ENCODE data around the gene ELF3.
"Not testable (repeated sequence)": the region's sequence is repeated elsewhere in the genome, so short reads cannot be mapped to it uniquely, and the experiment has no call there.

The ELF3 gene

DNA sequence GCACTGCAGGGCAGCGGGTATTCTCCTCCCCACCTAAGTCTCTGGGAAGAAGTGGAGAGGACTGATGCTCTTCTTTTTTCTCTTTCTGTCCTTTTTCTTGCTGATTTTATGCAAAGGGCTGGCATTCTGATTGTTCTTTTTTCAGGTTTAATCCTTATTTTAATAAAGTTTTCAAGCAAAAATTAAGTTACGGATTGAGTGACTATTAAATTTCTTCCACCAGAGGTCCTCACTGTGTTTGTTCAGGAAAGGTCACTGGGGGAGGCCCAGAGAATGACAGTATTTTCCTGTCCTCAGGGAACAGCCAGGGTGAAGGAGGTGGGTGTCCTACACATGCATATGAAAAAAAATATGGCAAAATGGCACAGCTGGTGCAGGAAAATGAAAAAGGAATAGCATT, 4.4 kb upstream of the ELF3 start:
- in situ Hi-C loops (cut with HindIII; ENCODE audit: low pct_ligation_motif_present, low pct_unique_long_range_greater_than_20kb, low sequenced_read_pairs), result no loop called here
- DNase-seq, result no peak

DNA sequence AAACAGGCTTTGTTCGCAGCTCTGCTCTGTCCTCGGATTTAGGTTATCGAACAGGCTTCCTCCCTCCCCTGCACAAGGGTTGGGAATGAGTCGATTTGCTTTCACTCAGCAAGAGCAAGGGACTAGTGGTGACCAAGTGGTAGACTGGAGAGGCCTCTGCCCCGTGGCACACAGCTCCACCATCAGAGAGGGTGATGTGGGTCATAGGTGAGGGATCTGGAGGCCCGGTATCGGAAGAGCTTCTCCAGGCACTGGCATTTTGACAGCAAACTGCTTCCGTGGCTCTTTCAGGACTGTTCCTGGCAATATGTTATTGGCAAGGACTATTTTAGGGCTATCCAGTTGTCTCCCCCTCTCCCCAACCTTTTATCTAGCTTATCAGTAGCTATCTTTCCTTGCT, 3.1 kb upstream of the ELF3 start:
- DNase-seq, result no peak
- in situ Hi-C loops (cut with HindIII; ENCODE audit: low pct_ligation_motif_present, low pct_unique_long_range_greater_than_20kb, low sequenced_read_pairs), result no loop called here

DNA sequence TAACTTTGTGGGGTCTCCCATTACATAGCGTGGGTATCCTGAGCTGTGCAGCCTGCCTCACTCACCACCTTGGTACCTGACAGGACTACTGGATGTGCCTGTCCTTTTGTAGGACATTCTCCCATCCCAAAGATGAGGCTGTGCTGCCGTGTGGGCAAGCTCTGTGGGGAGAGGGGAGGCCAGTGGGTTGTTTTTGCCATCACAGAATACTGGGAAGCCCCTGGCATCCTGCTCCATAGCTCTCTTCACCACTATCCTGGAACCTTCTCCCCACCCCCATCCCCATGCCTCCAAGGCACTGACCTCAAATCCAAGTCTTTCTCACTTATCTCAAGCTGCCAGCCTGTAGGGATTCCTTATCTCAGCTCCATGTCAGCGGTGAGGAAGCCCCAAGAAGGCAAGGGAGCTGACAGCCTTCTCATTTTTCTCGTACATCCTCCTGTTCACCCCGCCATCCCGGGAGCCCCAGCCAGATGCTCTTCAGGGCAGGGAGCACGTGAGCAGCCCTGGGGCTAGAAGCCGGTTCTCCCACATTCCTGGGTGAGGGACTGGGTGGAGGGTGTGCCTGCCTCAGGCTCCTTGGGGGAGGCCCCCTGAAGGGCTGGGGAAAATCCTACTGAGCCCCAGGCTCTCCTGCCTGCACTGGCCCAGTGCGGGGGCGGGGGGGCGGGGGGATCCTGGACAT, 2.4 kb upstream of the ELF3 start:
- no peak for DNase-seq
- in situ Hi-C loops (cut with HindIII; ENCODE audit: low pct_ligation_motif_present, low pct_unique_long_range_greater_than_20kb, low sequenced_read_pairs), result no loop called here

DNA sequence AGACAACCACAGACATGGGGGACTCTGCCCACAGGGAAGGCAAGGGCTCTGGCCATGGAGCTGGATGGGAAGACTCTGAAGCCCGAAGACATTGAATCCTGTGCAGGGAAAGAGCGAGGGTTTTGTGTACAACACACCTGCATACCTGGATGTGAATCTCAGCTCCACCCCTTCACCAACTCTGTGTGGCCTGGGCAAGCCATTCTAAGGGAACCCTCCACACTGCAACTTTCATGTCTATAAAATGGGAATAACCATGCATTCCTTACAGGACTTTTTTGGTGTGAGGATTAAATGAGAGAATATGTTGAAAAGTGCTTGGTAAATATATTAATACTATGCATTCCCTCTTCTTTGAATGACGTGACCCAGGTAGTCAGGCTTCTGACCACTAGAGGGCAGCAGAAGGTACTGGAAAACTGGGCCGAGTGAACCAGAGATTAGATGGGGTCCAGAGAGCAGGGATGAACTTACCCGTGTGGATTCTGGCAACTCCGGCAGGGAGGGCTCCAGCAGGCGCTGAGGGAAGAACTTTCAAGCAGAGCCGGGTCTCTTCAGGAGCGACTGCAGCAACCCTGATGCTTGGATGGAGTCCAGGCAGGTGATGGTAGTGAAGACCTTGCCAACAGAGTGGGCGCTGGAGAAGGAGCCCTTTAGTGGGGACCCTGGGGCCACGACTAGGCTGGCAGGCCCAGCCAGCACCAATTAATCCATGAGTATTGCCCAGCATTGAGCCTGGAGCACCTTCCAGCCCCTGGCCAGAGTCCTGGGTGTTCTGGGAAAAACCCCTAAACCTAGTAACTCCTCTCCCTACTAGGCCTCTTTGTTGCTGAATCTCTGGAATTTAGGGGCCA, 834 bp upstream of the ELF3 start:
- in situ Hi-C loops (cut with HindIII; ENCODE audit: low pct_ligation_motif_present, low pct_unique_long_range_greater_than_20kb, low sequenced_read_pairs), result no loop called here
- peak; percentile 92 for DNase-seq

DNA sequence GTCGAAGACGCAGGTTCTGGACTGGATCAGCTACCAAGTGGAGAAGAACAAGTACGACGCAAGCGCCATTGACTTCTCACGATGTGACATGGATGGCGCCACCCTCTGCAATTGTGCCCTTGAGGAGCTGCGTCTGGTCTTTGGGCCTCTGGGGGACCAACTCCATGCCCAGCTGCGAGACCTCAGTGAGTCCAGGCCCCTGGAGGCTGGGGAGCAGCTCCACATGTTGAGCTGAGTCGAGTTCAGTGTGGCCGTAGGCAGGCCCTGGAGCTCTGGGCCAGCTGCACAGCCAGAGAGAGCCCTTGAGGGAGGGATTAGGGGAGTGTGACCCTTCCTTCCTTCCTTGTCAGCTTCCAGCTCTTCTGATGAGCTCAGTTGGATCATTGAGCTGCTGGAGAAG, 1.6 kb downstream of the ELF3 start:
- no peak for DNase-seq
- in situ Hi-C loops (cut with HindIII; ENCODE audit: low pct_ligation_motif_present, low pct_unique_long_range_greater_than_20kb, low sequenced_read_pairs), result no loop called here

DNA sequence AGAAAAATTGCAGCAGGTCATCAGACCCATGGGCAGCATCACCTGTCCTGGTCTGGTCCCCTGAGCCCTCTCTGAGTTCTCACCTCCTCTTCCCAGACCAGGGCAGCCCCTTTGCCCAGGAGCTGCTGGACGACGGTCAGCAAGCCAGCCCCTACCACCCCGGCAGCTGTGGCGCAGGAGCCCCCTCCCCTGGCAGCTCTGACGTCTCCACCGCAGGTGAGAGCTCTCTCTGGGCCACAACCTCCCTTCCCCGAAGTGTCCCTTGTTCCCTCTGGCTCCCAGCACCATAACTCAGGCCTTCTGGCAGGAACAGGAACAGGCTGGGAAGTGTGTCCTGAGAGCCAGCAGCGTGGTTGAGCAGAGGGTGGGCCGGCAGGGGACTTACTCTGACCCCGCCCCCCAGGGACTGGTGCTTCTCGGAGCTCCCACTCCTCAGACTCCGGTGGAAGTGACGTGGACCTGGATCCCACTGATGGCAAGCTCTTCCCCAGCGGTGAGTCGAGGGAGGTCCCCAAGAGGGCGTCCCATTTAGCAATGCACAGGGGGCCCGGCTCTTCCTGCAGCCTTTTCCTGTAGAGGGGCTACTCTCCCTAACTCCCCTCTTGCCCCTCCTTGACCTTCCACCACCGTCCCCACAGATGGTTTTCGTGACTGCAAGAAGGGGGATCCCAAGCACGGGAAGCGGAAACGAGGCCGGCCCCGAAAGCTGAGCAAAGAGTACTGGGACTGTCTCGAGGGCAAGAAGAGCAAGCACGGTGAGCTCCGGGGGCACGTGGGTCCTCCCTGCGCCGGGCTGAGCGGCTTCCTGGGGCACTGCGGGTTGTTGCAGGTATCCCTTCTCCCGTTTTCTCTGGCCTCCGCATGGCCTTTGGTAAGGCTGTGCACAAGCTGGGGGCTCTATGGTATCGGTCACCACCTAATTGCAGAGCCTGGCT, 2.4 kb downstream of the ELF3 start:
- in situ Hi-C loops (cut with HindIII; ENCODE audit: low pct_ligation_motif_present, low pct_unique_long_range_greater_than_20kb, low sequenced_read_pairs), result no loop called here
- no peak for DNase-seq

DNA sequence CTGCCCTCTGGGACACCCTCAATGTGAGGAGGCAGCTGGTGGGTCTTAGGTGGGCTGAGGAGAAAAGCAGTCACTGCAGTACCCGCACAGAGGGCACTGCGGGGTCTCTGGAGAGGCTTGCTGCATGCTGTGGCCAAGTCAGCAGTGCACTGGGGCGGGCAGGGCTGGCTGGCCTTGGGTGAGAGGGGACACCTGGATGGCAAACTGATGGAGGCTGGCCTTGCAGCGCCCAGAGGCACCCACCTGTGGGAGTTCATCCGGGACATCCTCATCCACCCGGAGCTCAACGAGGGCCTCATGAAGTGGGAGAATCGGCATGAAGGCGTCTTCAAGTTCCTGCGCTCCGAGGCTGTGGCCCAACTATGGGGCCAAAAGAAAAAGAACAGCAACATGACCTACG, 3.2 kb downstream of the ELF3 start:
- in situ Hi-C loops (cut with HindIII; ENCODE audit: low pct_ligation_motif_present, low pct_unique_long_range_greater_than_20kb, low sequenced_read_pairs), result no loop called here
- DNase-seq, result no peak

DNA sequence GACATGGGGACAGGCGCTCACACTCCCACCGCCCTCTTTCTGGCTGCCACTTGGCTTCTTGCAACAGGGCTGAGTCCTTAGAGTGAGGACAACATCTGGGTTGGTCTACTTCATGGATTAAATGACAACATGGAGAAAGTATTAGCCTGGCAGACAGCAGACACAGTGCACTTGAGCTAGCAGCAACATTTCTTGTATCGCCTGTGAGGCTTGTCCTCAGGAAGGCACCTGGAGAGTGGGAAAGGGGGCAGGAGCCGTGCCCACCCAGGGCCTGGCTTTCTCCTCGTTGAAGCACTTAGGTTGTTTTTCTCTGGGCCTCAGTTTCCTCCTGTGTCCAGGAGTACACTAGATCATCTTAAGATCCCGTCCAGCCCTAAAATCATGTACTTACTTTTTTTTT, 3.7 kb downstream of the ELF3 start:
- no peak for DNase-seq
- in situ Hi-C loops (cut with HindIII; ENCODE audit: low pct_ligation_motif_present, low pct_unique_long_range_greater_than_20kb, low sequenced_read_pairs), result no loop called here

DNA sequence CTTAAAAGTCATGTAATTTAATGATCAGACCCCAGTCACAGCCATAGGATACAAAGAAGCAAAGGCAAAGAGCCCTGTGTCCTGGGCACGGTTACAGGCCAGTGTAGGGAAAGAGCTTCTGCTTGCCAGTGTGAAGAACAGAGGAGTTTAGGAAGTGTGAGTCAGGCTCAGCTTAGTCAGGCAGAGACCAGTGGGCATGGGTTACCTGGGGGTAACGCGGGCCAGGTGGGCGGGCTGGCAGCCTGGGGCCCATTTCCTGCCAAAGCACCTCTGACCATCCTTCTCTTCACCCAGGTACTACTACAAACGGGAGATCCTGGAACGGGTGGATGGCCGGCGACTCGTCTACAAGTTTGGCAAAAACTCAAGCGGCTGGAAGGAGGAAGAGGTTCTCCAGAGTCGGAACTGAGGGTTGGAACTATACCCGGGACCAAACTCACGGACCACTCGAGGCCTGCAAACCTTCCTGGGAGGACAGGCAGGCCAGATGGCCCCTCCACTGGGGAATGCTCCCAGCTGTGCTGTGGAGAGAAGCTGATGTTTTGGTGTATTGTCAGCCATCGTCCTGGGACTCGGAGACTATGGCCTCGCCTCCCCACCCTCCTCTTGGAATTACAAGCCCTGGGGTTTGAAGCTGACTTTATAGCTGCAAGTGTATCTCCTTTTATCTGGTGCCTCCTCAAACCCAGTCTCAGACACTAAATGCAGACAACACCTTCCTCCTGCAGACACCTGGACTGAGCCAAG, 4.7 kb downstream of the ELF3 start:
- DNase-seq, result no peak
- in situ Hi-C loops (cut with HindIII; ENCODE audit: low pct_ligation_motif_present, low pct_unique_long_range_greater_than_20kb, low sequenced_read_pairs), result no loop called here

DNA sequence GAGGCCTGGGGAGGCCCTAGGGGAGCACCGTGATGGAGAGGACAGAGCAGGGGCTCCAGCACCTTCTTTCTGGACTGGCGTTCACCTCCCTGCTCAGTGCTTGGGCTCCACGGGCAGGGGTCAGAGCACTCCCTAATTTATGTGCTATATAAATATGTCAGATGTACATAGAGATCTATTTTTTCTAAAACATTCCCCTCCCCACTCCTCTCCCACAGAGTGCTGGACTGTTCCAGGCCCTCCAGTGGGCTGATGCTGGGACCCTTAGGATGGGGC, 5.2 kb downstream of the ELF3 start:
- DNase-seq, result no peak
- in situ Hi-C loops (cut with HindIII; ENCODE audit: low pct_ligation_motif_present, low pct_unique_long_range_greater_than_20kb, low sequenced_read_pairs), result no loop called here

DNA sequence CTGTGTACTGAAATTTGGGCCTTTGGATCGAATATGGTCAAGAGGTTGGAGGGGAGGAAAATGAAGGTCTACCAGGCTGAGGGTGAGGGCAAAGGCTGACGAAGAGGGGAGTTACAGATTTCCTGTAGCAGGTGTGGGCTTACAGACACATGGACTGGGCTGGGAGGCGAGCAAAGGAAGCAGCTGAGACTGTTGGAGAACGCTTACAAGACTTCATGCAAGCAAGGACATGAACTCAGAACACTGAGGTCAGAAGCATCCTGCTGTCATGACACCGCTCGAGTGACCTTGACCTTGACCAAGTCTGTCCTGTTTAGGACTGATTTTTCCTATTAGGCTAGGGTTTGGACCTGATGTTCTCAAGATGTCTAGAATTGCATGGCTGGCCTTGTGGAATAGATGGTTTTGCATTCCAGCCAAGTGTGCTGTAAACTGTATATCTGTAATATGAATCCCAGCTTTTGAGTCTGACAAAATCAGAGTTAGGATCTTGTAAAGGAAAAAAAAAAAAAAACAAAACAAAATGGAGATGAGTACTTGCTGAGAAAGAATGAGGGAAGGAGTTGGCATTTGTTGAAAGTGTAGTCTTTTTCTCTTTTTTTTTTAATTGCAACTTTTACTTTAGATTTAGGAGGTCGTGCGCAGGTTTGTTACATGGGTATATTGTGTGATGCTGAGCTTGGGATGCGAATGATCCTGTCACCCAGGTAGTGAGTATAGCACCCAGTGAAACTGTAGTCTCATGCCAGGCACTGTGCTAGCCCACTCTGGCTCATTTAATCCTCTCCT, 5.8 kb downstream of the ELF3 start:
- no peak for DNase-seq
- in situ Hi-C loops (cut with HindIII; ENCODE audit: low pct_ligation_motif_present, low pct_unique_long_range_greater_than_20kb, low sequenced_read_pairs), result no loop called here

DNA sequence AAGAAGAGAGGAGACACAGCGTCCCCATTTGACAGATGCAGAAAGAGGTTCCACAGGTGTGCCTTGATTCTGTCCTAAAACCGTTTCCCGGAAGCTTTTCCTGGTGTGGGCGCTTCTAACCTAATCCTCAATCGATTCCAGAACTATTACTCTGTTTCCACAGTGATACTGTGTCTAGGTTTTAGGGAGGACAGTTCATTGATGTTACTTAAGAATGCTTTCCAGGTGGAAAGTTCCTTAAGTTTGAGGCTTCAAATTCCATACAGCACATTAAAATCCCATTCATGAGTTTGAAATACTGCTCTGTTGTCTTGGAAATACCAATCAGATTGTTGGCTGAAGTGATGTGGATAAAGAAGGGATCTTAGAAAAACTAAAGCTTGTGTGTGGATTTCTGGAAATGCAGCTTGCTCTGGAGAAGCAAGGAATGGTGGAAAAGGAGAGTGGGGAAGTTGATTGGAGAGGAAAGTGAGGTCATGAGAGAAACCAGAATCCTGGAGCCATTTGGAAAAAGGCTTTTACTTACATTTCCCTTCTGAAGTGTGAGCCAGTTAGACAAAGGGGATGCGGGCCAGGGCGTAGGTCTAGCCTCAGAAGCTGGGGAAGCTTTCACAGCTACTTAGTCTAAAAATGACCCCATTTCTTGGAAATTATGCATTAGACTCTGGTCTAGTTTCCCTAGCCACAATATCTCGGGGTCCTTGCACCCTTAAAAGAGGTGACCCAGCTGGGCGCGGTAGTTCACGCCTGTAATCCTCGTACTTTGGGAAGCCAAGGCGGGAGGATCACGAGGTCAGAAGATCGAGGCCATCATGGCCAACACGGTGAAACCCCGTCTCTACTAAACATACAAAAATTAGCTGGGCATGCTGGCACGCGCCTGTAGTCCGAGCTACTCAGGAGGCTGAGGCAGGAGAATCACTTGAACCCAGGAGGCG, 6.7 kb downstream of the ELF3 start:
- DNase-seq, result no peak
- in situ Hi-C loops (cut with HindIII; ENCODE audit: low pct_ligation_motif_present, low pct_unique_long_range_greater_than_20kb, low sequenced_read_pairs), result no loop called here

DNA sequence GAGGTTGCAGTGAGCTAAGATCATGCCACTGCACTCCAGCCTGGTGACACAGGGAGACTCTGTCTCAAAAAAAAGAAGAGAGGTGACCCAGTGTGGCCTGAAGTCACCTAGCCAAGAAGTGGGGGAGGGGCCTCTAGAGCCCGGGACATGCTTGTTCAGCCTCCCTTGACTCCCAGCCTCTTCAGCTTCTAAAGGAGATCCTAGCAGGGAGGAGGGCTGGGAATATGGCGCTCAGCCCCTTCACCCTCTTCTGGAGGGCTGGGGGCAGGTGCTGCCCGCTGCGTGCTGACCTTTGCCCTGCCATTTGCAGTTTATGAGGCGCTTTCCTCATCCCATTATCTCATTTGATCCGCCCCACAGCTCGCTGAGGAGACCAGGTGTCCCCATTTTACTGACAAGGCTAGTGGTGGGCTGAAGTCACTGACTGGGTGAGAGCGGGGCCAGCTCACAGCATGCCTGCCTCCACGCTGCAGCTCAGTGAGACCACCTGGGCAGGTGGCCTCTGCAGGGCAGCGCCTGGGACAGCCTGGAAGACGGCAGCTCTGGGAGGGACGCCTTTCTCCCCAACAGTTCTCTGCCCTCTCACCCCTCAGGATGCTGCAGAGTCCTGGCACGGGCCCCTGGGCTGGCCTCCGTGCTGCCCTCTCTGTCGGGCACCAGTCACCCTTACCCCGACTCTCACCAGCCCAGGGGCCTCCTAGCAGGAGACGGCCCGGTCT, 7.5 kb downstream of the ELF3 start:
- no peak for DNase-seq
- in situ Hi-C loops (cut with HindIII; ENCODE audit: low pct_ligation_motif_present, low pct_unique_long_range_greater_than_20kb, low sequenced_read_pairs), result no loop called here

DNA sequence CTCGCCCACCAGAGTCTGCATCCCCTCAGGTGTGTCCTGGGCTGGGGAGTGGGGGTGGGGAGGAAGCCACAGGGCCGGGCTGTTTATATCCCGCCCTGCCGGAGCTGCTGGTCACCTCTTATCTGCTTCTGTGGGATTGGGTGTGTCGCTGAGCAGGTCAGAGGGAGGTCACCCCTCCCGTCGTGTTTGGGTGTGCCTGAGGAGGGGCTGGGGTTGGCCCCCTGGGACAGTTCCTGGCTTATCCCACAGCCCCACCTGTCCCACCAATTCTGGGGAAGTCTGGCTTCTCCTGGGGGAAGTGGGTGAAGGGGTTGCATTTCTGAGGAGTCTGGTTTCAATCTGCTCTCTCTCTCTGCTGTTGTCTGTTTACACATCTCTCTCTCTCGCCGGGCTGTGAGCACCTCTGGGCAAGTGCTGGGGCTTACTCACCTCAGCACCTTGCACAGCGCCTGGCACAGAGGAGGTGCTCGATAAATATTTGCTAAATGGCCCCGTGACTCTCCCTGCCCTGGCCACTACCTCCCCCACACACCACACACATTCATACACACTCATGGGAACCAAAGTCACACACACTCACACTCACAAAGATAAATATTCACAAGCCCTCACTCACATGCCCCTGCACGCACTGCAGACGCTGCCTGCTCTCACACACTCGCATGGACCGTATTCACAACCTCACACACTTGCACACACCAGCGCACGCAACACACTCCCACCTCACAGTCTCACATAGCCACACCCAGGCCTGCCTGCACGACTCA, 8.3 kb downstream of the ELF3 start:
- peak; percentile 42 for DNase-seq
- in situ Hi-C loops (cut with HindIII; ENCODE audit: low pct_ligation_motif_present, low pct_unique_long_range_greater_than_20kb, low sequenced_read_pairs), result no loop called here

DNA sequence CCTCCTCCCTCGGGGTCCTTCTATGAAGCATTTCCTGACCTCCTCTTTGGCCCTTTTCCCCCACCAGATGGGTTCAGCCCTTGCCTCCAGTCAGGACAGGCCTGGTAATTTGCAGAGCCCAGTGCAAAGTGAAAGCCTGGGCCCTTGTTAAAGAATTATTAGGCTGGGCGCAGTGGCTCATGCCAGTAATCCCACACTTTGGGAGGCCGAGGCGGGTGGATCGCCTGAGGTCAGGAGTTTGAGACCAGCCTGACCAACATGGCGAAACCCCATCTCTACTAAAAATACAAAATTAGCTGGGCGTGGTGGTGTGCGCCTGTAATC, 8.8 kb downstream of the ELF3 start:
- DNase-seq, result peak; percentile 30
- in situ Hi-C loops (cut with HindIII; ENCODE audit: low pct_ligation_motif_present, low pct_unique_long_range_greater_than_20kb, low sequenced_read_pairs), result not testable (repeated sequence)

DNA sequence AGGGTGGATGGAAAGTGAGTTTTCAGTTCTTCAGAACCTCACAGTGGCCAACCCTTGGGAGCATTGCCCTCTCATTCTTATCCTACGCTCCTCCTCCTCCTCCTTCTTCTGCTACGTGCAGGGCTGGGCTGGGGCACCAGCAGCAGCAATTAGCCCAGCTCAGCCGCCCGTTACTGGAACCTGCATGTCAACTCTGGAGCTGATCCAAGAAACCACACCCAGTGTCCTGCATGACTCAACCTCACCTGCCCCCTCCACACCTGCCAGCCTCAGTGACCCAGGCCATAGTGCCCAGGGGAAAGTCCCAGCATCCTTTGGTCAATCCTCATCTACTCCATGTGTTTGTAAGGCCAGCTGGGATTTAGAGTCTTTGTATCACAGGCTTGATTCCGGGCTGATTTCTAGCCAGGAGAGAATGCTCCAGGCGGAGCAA, 12.6 kb downstream of the ELF3 start:
- in situ Hi-C loops (cut with HindIII; ENCODE audit: low pct_ligation_motif_present, low pct_unique_long_range_greater_than_20kb, low sequenced_read_pairs), result no loop called here
- DNase-seq, result no peak
